Spleen (tissue), 7 donors: ENCODE data around the gene ZNF653.

Experiments used
- CTCF ChIP-seq, 11 experiments: fragments of 200-600 bp in 7 of 11; fragments of 450-650 bp in 4 of 11; sonication (generic) in 4 of 11; IDR thresholded peaks in 8 of 11; conservative IDR thresholded peaks in 3 of 11; 1 replicate in 7 of 11; 2 replicates in 4 of 11; pipeline versions ENCODE4 v1.4.0 to v1.8.0; 2016 to 2021; ENCODE audit warnings: antibody characterized with exemption in 11 of 11, inconsistent platforms in 4 of 11, mild to moderate bottlenecking in 1 of 11
- POLR2A ChIP-seq, 3 donors: fragments of 450-650 bp; IDR thresholded peaks; one replicate each; pipeline ENCODE4 v1.5.1; 2017; ENCODE audit warnings: antibody characterized with exemption in 3 of 3, mild to moderate bottlenecking in 1 of 3
- donor health status: DM: no; HTN: no; CAD: no; lungs with moderate emphysema.
- donor health status: DM: no; HTN: no; CAD: no.
- donor health status: DM: no; HTN: no; CAD: no.

GRCh38 chr19:11541238-11541637 lies 35.6 kb upstream of the ZNF653 start:
- TF ChIP-seq POLR2A (IDR thresholded peaks at IDR 0.05) (no peak), CTCF (IDR thresholded peaks at IDR 0.05 in 8 of 11, conservative IDR thresholded peaks at IDR 0.05 in 3 of 11) (no peak)
